ENCODE measurements around the gene ACOT7. TPM values are rescaled to one million over a fixed set of nuclear protein-coding genes. Genes with fewer than 3 reads are reported as not detected.
A peak's percentile ranks its signal among the peaks of the same experiment; 100 is the strongest.

The ACOT7 gene
- total RNA-seq, 1 donor from 2014 or later: 38.8 TPM

DNA sequence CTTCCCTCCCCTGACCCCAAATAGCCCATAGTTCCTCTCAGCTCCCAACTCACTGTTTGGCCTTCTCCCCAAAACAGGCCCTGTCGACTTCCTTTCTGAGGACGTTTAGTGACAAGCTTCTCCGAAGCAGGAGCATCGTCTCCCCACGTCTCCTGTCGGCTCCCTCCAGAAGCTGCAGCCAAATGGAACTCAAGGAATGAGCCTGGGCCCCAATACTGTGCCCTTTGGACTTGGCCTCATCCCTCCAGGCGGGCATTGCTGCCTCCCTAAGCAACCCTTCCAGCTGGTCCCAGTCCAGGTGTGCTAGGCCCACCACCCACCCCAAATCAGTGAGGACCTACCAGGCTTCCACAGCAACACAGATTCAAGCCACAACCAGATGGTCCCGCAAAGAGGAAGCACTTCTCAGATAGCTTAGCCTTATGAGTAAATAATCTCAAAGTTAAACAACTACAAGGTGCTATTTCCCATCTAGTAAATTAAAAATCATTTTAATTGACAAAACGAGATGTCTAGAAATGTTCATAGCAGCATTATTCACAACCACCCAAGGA lies 33.0 kb downstream of the ACOT7 start:
- peak overlapping the region; percentile 71 for H3K27ac ChIP-seq
- H3K9me3 ChIP-seq: no peaks in the 10 kb centered on the region
- no peaks in the 10 kb centered on the region for H3K27me3 ChIP-seq
- intact Hi-C loops (cut with DNase I): loop anchor here (10.0 kb wide), 1 partner anchor 74 kb away; no protein-coding TSS in a partner anchor
- no peak overlapping the region for H3K4me3 ChIP-seq
- no peaks in the 10 kb centered on the region for H3K36me3 ChIP-seq
- no peak for DNase-seq (ENCODE audit: extremely low spot score in 2 of 2)
- peaks cover 35% of the 10 kb centered on the region for H3K4me1 ChIP-seq
- TF ChIP-seq POLR2AphosphoS5 (IDR thresholded peaks at IDR 0.05; ENCODE audit: insufficient read depth in 1 of 2, low read depth in 1 of 2) (no peak), POLR2A (IDR thresholded peaks at IDR 0.05) (no peak)
- TF ChIP-seq, protein P1, sequence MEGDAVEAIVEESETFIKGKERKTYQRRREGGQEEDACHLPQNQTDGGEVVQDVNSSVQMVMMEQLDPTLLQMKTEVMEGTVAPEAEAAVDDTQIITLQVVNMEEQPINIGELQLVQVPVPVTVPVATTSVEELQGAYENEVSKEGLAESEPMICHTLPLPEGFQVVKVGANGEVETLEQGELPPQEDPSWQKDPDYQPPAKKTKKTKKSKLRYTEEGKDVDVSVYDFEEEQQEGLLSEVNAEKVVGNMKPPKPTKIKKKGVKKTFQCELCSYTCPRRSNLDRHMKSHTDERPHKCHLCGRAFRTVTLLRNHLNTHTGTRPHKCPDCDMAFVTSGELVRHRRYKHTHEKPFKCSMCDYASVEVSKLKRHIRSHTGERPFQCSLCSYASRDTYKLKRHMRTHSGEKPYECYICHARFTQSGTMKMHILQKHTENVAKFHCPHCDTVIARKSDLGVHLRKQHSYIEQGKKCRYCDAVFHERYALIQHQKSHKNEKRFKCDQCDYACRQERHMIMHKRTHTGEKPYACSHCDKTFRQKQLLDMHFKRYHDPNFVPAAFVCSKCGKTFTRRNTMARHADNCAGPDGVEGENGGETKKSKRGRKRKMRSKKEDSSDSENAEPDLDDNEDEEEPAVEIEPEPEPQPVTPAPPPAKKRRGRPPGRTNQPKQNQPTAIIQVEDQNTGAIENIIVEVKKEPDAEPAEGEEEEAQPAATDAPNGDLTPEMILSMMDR (IDR thresholded peaks at IDR 0.05): no peak

DNA sequence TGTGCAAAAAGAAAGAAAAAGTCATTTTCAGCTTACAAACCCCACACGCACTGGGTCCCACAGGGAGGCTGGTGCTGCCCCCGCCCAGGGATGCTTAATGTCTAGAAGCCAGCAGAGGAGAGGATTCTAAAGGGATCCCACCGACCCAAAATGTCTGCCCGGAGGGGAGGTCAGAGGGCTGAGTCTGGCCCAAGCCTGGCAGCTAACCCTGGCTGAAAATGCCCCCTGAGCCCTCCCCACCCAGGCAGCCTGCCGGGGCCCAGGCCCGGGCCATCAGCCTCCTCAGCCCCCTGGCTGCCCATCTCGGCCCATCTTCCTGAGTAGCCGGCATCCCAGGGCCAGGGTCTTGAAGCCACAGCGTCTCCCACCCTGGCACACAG lies 33.5 kb downstream of the ACOT7 start:
- Histone ChIP-seq H3K27ac (peak overlapping the region; percentile 71), H3K9me3 (no peaks in the 10 kb centered on the region), H3K4me1 (peaks cover 35% of the 10 kb centered on the region), H3K4me3 (no peak overlapping the region), H3K27me3 (no peaks in the 10 kb centered on the region), H3K36me3 (no peaks in the 10 kb centered on the region)
- no peak for DNase-seq (ENCODE audit: extremely low spot score in 2 of 2)
- intact Hi-C loops (cut with DNase I): loop anchor here (10.0 kb wide), 1 partner anchor 75 kb away; no protein-coding TSS in a partner anchor
- no peak for TF ChIP-seq POLR2AphosphoS5 (IDR thresholded peaks at IDR 0.05; ENCODE audit: insufficient read depth in 1 of 2, low read depth in 1 of 2)
- TF ChIP-seq, protein P1 (IDR thresholded peaks at IDR 0.05): no peak
- TF ChIP-seq POLR2A (IDR thresholded peaks at IDR 0.05): no peak

DNA sequence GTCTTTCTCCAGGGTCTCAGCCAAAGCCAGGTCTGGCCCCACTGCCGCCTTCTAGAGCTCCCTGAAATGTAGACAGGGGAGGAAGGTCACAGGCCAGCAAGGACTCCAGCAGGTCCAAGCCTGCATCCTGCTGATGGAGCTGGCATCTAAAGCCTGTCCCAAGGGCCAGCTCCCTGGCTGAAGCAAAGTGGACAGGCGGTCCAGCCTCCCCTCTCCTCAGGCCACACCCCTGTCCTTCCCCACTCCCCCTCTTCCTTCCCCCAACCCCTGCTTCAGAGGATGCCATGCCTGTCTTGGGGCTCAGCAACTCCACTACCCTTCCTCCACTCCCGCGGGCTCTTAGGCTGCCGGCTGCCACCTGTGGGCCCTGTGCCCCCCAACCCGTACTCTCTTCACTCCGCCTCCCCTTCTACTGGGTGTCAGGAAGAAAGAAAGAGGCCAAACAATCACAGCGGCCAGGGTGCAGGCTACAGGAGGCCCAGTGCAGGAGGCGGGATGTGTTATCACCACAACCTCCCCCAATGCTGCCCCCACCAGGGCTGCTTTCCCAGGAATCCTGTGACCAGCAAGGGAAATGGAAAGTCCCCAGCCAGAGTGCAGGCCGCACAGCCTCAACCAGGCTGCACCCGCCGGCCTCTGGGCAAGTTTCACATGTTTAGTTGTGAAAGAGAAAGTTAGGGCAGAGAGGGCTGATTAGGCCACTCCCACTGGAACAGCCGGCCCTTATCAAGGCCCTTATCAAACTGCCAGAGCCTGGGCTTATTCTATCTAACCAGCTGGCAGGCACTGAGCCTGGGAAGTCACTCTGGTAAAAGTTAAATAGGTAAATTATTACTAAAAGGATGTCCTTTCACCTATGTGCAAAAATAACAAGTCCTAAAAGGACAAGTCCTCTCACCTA lies 34.1 kb downstream of the ACOT7 start:
- Histone ChIP-seq H3K4me3 (peak overlapping the region in 1 of 2 donors; percentile 22), H3K27me3 (no peaks in the 10 kb centered on the region)
- intact Hi-C loops (cut with DNase I): loop anchor here (10.0 kb wide), 1 partner anchor 75 kb away; no protein-coding TSS in a partner anchor

DNA sequence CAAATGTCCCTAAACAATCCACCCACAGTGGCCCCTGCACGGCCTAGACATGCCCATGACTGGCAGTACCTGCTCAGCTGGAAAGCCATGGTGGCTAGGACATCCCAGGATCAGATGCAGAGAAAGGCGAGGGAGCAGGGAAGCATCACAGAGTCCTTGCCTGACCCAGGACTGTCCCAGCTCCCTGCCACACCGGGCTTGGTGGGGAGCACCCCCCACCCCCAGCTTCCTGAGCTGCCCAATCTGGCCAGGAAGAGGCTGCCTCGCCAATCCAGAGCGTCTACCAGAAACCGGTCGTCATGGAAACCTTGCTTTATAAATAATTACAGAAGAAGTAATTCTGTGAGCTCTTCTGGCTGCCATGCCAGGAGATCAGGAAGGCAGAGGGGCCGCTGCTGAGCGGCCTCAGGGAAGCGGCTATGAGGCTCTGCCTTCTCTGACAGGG lies 34.8 kb downstream of the ACOT7 start:
- Histone ChIP-seq H3K4me3 (no peak overlapping the region), H3K27ac (peak overlapping the region; percentile 71), H3K4me1 (peaks cover 43% of the 10 kb centered on the region), H3K9me3 (no peaks in the 10 kb centered on the region), H3K27me3 (no peaks in the 10 kb centered on the region), H3K36me3 (no peaks in the 10 kb centered on the region)
- TF ChIP-seq POLR2A (IDR thresholded peaks at IDR 0.05) (no peak), POLR2AphosphoS5 (IDR thresholded peaks at IDR 0.05; ENCODE audit: insufficient read depth in 1 of 2, low read depth in 1 of 2) (no peak)
- TF ChIP-seq, protein P1 (IDR thresholded peaks at IDR 0.05): no peak
- no peak for DNase-seq (ENCODE audit: extremely low spot score in 2 of 2)
- intact Hi-C loops (cut with DNase I): no loop called here

More for the DNA sequence above, 34.1 kb downstream of the ACOT7 start:
- H3K4me1 ChIP-seq: peaks cover 36% of the 10 kb centered on the region
- no peaks in the 10 kb centered on the region for H3K36me3 ChIP-seq
- DNase-seq (ENCODE audit: extremely low spot score in 2 of 2): no peak
- TF ChIP-seq POLR2AphosphoS5 (IDR thresholded peaks at IDR 0.05; ENCODE audit: insufficient read depth in 1 of 2, low read depth in 1 of 2): peak; percentile 39 to 64
- no peak for TF ChIP-seq POLR2A (IDR thresholded peaks at IDR 0.05)
- TF ChIP-seq, protein P1 (IDR thresholded peaks at IDR 0.05): no peak
- no peaks in the 10 kb centered on the region for H3K9me3 ChIP-seq
- peak overlapping the region; percentile 71 for H3K27ac ChIP-seq
